Measurements from ENCODE around the gene CRTC2. TPM values are rescaled to one million over a fixed set of nuclear protein-coding genes. Genes with fewer than 3 reads are reported as not detected.
A peak's percentile ranks its signal among the peaks of the same experiment; 100 is the strongest.

CRTC2 gene
- total and polyA plus RNA-seq, 2 donors (not counting 1 experiment from before 2014, with no cell fraction given): 2.6 to 7.1 TPM

GRCh38 chr1:153961421-153961820, 3.0 kb upstream of the CRTC2 start:
- TF ChIP-seq EZH2 (IDR thresholded peaks at IDR 0.05; ENCODE audit: low read length, missing control alignments) (no peak), CTCF (conservative IDR thresholded peaks at IDR 0.05 in 1 of 2, IDR thresholded peaks at IDR 0.05 in 1 of 2; ENCODE audit: low read depth in 1 of 2, low read length in 2 of 2) (no peak)
- H3K9ac ChIP-seq (ENCODE audit: insufficient read depth, low read length): no peak overlapping the region
- no peak for DNase-seq (ENCODE audit: low read depth in 2 of 2)
- no peak overlapping the region for H3K27ac ChIP-seq (ENCODE audit: insufficient read depth, low read length)
- H4K20me1 ChIP-seq (ENCODE audit: control insufficient read depth, extremely low read depth, insufficient read depth, low read length): no peaks in the 10 kb centered on the region
- H3K27me3 ChIP-seq (ENCODE audit: control insufficient read depth, insufficient read depth, low read length): no peaks in the 10 kb centered on the region
- H3K9me3 ChIP-seq (ENCODE audit: control insufficient read depth, insufficient read depth, low read depth, low read length): no peaks in the 10 kb centered on the region
- H2AFZ ChIP-seq (ENCODE audit: low read length): no peak overlapping the region
- H3K4me2 ChIP-seq (ENCODE audit: extremely low read depth, insufficient read depth, low read length): peak overlapping the region; percentile 68
- H3K36me3 ChIP-seq (ENCODE audit: control insufficient read depth, insufficient read depth, low read length): peaks cover 4% of the 10 kb centered on the region
- H3K79me2 ChIP-seq (ENCODE audit: control insufficient read depth, insufficient read depth, low read length): peaks cover 28% of the 10 kb centered on the region
- H3K4me3 ChIP-seq (replicated peaks in 1 of 4; ENCODE audit: control extremely low read depth in 1 of 4, insufficient read depth in 1 of 4, low read depth in 3 of 4, low read length in 4 of 4): peak overlapping the region in 2 of 4 experiments; percentile 72 to 82
- peaks cover 18% of the 10 kb centered on the region for H3K4me1 ChIP-seq (ENCODE audit: control insufficient read depth, extremely low read depth, insufficient read depth, low read length)

DNA sequence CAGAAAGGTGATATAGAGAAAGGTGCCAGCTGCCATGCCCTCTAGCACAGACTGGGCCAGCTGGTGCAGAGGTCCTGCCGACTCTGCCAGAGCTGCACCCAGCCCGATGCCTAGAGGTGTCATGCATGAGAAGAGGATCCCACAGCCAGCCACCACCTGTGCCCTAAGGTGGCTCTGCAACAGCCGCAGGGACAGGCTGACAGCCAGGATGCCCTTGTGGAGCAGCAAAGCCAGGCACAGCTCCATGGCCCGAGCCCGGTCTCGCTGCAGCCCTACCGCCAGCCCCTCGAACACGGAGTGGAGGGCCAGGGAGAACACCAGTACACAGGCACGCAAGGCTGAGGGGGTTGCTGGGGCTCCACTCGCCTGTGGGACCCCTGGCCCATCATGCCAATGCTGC, 1.8 kb upstream of the CRTC2 start:
- no peak overlapping the region for H3K4me2 ChIP-seq (ENCODE audit: extremely low read depth, insufficient read depth, low read length)
- H3K27ac ChIP-seq (ENCODE audit: insufficient read depth, low read length): no peak overlapping the region
- TF ChIP-seq CTCF (conservative IDR thresholded peaks at IDR 0.05 in 1 of 2, IDR thresholded peaks at IDR 0.05 in 1 of 2; ENCODE audit: low read depth in 1 of 2, low read length in 2 of 2) (no peak), EZH2 (IDR thresholded peaks at IDR 0.05; ENCODE audit: low read length, missing control alignments) (no peak)
- peaks cover 37% of the 10 kb centered on the region for H3K79me2 ChIP-seq (ENCODE audit: control insufficient read depth, insufficient read depth, low read length)
- no peak overlapping the region for H3K9ac ChIP-seq (ENCODE audit: insufficient read depth, low read length)
- no peak overlapping the region for H3K4me3 ChIP-seq (replicated peaks in 1 of 4; ENCODE audit: control extremely low read depth in 1 of 4, insufficient read depth in 1 of 4, low read depth in 3 of 4, low read length in 4 of 4)
- peaks cover 4% of the 10 kb centered on the region for H3K36me3 ChIP-seq (ENCODE audit: control insufficient read depth, insufficient read depth, low read length)
- DNase-seq (ENCODE audit: low read depth in 2 of 2): no peak
- no peak overlapping the region for H2AFZ ChIP-seq (ENCODE audit: low read length)
- no peaks in the 10 kb centered on the region for H3K9me3 ChIP-seq (ENCODE audit: control insufficient read depth, insufficient read depth, low read depth, low read length)
- no peaks in the 10 kb centered on the region for H4K20me1 ChIP-seq (ENCODE audit: control insufficient read depth, extremely low read depth, insufficient read depth, low read length)
- H3K4me1 ChIP-seq (ENCODE audit: control insufficient read depth, extremely low read depth, insufficient read depth, low read length): peaks cover 18% of the 10 kb centered on the region
- H3K27me3 ChIP-seq (ENCODE audit: control insufficient read depth, insufficient read depth, low read length): no peaks in the 10 kb centered on the region

GRCh38 chr1:153959454-153959853, 1.0 kb upstream of the CRTC2 start:
- Histone ChIP-seq H3K4me1 (ENCODE audit: control insufficient read depth, extremely low read depth, insufficient read depth, low read length) (peaks cover 18% of the 10 kb centered on the region), H3K9me3 (ENCODE audit: control insufficient read depth, insufficient read depth, low read depth, low read length) (no peaks in the 10 kb centered on the region), H4K20me1 (ENCODE audit: control insufficient read depth, extremely low read depth, insufficient read depth, low read length) (no peaks in the 10 kb centered on the region), H3K9ac (ENCODE audit: insufficient read depth, low read length) (no peak overlapping the region), H3K79me2 (ENCODE audit: control insufficient read depth, insufficient read depth, low read length) (peaks cover 44% of the 10 kb centered on the region), H3K4me3 (replicated peaks in 1 of 4; ENCODE audit: control extremely low read depth in 1 of 4, insufficient read depth in 1 of 4, low read depth in 3 of 4, low read length in 4 of 4) (no peak overlapping the region), H3K36me3 (ENCODE audit: control insufficient read depth, insufficient read depth, low read length) (peaks cover 4% of the 10 kb centered on the region), H3K27ac (ENCODE audit: insufficient read depth, low read length) (no peak overlapping the region), H3K4me2 (ENCODE audit: extremely low read depth, insufficient read depth, low read length) (no peak overlapping the region), H2AFZ (ENCODE audit: low read length) (no peak overlapping the region), H3K27me3 (ENCODE audit: control insufficient read depth, insufficient read depth, low read length) (no peaks in the 10 kb centered on the region)
- TF ChIP-seq CTCF (conservative IDR thresholded peaks at IDR 0.05 in 1 of 2, IDR thresholded peaks at IDR 0.05 in 1 of 2; ENCODE audit: low read depth in 1 of 2, low read length in 2 of 2): no peak
- TF ChIP-seq EZH2 (IDR thresholded peaks at IDR 0.05; ENCODE audit: low read length, missing control alignments): no peak
- DNase-seq (ENCODE audit: low read depth in 2 of 2): no peak

Data from fibroblast of lung (primary cell).